ENCODE measurements around the gene HIBADH. TPM values are rescaled to one million over a fixed set of nuclear protein-coding genes. Genes with fewer than 3 reads are reported as not detected.

HIBADH gene
- total and polyA plus RNA-seq, 10 of the 15 experiments (the other 5 are each of a cell fraction or from before 2014, with no cell fraction given), result 8.7 to 36.1 (median 18.6) TPM

GRCh38 chr7:27709137-27710075 lies 46.7 kb upstream of the HIBADH start:
- Histone ChIP-seq H3K9me3 (replicated peaks; ENCODE audit: control insufficient read depth, insufficient read depth, low read length) (no peaks in the 10 kb centered on the region; the same call in 2 of the 3 replicates), H3K27me3 (replicated peaks in 1 of 2; ENCODE audit: control insufficient read depth in 2 of 2, insufficient read depth in 2 of 2, low read length in 1 of 2) (no peaks in the 10 kb centered on the region), H3K9ac (ENCODE audit: control insufficient read depth, insufficient read depth, low read length) (no peak overlapping the region), H2AFZ (ENCODE audit: control insufficient read depth, low read depth, low read length) (no peak overlapping the region), H3K4me2 (ENCODE audit: control insufficient read depth, insufficient read depth) (no peak overlapping the region), H3K36me3 (ENCODE audit: control insufficient read depth in 2 of 2, insufficient read depth in 2 of 2, low read length in 1 of 2) (no peaks in the 10 kb centered on the region), H4K20me1 (ENCODE audit: control insufficient read depth, insufficient read depth) (no peaks in the 10 kb centered on the region), H3K79me2 (ENCODE audit: control insufficient read depth, insufficient read depth, low read length) (no peaks in the 10 kb centered on the region), H3K4me1 (ENCODE audit: control insufficient read depth, insufficient read depth, low read length) (no peaks in the 10 kb centered on the region), H3K27ac (ENCODE audit: control insufficient read depth, insufficient read depth) (no peak overlapping the region), H3K4me3 (no peak overlapping the region)
- DNase-seq (ENCODE audit: low read depth, low spot score) (no peak), FAIRE-seq (no peak), ATAC-seq (no peak)
- RAD21 ChIA-PET (ENCODE audit: unreplicated experiment), result interaction anchor here (0.9 kb wide), 1 partner anchor 36 kb away, joined by 3 read pairs; no protein-coding TSS in a partner anchor
- no TSS peak for BruUV-seq (replicated peaks)
- SMC1A ChIA-PET (ENCODE audit: uncharacterized antibody, unreplicated experiment), result no interaction called here
- intact Hi-C loops (cut with micrococcal nuclease; ENCODE audit: unreplicated experiment), result no loop called here
- CTCF ChIA-PET, result interaction anchor here (1.0 kb wide), 1 partner anchor 65 kb away, joined by 3 read pairs; no protein-coding TSS in a partner anchor
- in situ Hi-C loops (cut with MboI), result no loop called here
- POLR2A ChIA-PET, result interaction anchor here (0.6 kb wide), 1 partner anchor 10 kb away, joined by 3 read pairs; no protein-coding TSS in a partner anchor
- whole genome bisulfite sequencing (ENCODE audit: insufficient coverage, insufficient replicate concordance, low lambda C conversion rate, missing lambda C conversion rate), result 0% methylated on average over 2 of the region's 2 CpGs
- TF ChIP-seq SIN3A (IDR thresholded peaks at IDR 0.05; ENCODE audit: low read depth, low read length), result no peak

- SMC1A ChIA-PET (ENCODE audit: uncharacterized antibody, unreplicated experiment), result no interaction called here
Measured at GRCh38 chr7:27708485-27708884, 45.8 kb upstream of the HIBADH start.

More at GRCh38 chr7:27708485-27708884, 45.8 kb upstream of the HIBADH start:
- no peak for TF ChIP-seq RAD21 (IDR thresholded peaks at IDR 0.05; ENCODE audit: insufficient read depth, low read depth, low read length)
- Histone ChIP-seq H3K36me3 (ENCODE audit: control insufficient read depth in 2 of 2, insufficient read depth in 2 of 2, low read length in 1 of 2) (no peaks in the 10 kb centered on the region), H3K9me3 (replicated peaks; ENCODE audit: control insufficient read depth, insufficient read depth, low read length) (no peaks in the 10 kb centered on the region; the same call in 2 of the 3 replicates), H2AFZ (ENCODE audit: control insufficient read depth, low read depth, low read length) (no peak overlapping the region), H3K27ac (ENCODE audit: control insufficient read depth, insufficient read depth) (no peak overlapping the region), H3K4me3 (no peak overlapping the region), H3K27me3 (replicated peaks in 1 of 2; ENCODE audit: control insufficient read depth in 2 of 2, insufficient read depth in 2 of 2, low read length in 1 of 2) (no peaks in the 10 kb centered on the region), H3K4me2 (ENCODE audit: control insufficient read depth, insufficient read depth) (no peak overlapping the region), H3K9ac (ENCODE audit: control insufficient read depth, insufficient read depth, low read length) (no peak overlapping the region), H3K4me1 (ENCODE audit: control insufficient read depth, insufficient read depth, low read length) (no peaks in the 10 kb centered on the region), H4K20me1 (ENCODE audit: control insufficient read depth, insufficient read depth) (no peaks in the 10 kb centered on the region), H3K79me2 (ENCODE audit: control insufficient read depth, insufficient read depth, low read length) (no peaks in the 10 kb centered on the region)
- in situ Hi-C loops (cut with MboI), result no loop called here
- WGBS (ENCODE audit: insufficient coverage, insufficient replicate concordance, low lambda C conversion rate, missing lambda C conversion rate), result 69% methylated on average over 6 of the region's 6 CpGs
- ChIA-PET RAD21 (ENCODE audit: unreplicated experiment) (interaction anchor here (0.9 kb wide), 1 partner anchor 37 kb away, joined by 3 read pairs; no protein-coding TSS in a partner anchor), POLR2A (no interaction called here), CTCF (interaction anchor here (1.0 kb wide), 1 partner anchor 66 kb away, joined by 3 read pairs; no protein-coding TSS in a partner anchor)
- DNase-seq (ENCODE audit: low read depth, low spot score) (no peak), FAIRE-seq (no peak), ATAC-seq (no peak)
- intact Hi-C loops (cut with micrococcal nuclease; ENCODE audit: unreplicated experiment), result no loop called here
- no TSS peak for BruUV-seq (replicated peaks)
